T-helper 1 cell treated with Interleukin-12 subunit alpha and Interleukin-12 subunit beta and Interleukin-4 antibody, amounts not matched to agents 30 ng/mL and 1 ng/mL, for 36 hours (primary cell): ENCODE data around the gene TBX5. TPM values are rescaled to one million over a fixed set of nuclear protein-coding genes. Genes with fewer than 3 reads are reported as not detected.

ENCODE experiments used
- intact Hi-C: fragments of 100-400 bp; cut with micrococcal nuclease; formaldehyde crosslinking; loops from one replicate; pipeline ENCODE4 v1.15.1; 2024
- total RNA-seq: library from RNA; stranded (reverse); gene quantifications from 2 replicates; pipeline ENCODE4 v1.2.3, GENCODE V29; 2022

Gene TBX5
- total RNA-seq, 1 donor from 2014 or later: not detected

GRCh38 chr12:114335607-114336006 is 70.3 kb downstream of the TBX5 start:
- intact Hi-C loops: no loop called here

GRCh38 chr12:114334395-114334794 is 71.5 kb downstream of the TBX5 start:
- intact Hi-C loops: no loop called here

DNA sequence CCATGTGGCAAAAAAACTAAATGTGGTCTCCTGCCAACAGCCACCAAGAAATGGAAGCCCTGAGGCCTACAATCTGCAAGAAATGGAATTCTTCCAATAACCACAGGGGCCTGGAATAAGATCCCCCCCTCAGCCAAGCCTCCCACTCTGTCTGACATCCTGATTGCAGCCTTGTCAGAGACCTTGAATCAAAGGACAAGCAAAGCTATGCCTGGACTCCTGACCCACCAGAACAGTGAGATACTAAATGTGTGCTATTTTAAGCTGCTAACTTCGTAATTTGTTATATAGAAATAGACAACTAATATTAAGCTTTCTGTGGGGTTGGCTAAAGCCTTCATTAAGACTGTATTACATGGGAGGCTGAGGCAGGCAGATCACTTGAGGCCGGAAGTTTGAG is 77.7 kb downstream of the TBX5 start:
- intact Hi-C loops: no loop called here

- intact Hi-C loops: no loop called here
Measured at GRCh38 chr12:114327765-114328164, 78.2 kb downstream of the TBX5 start.

GRCh38 chr12:114321524-114321923 is 84.4 kb downstream of the TBX5 start:
- intact Hi-C loops: no loop called here

DNA sequence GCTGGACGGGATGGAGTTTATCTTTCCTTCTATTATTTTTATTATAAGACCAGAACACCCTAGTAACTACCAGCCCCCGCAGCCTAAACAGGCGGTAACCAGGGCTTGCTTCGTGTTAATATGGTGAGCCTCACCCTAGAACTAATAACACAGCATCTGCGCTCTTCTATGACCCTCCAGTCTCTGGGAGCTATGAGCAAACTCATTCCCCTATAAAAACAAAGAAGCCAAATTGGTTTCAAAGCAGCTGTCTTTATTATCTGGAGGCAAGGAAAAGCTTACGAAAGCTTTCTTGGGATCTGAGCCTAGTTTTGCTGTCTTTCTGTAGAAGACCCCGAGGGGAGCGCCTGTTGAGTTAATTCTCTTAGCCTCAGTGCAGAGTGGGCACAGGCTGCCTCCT is 85.0 kb downstream of the TBX5 start:
- intact Hi-C loops: no loop called here

DNA sequence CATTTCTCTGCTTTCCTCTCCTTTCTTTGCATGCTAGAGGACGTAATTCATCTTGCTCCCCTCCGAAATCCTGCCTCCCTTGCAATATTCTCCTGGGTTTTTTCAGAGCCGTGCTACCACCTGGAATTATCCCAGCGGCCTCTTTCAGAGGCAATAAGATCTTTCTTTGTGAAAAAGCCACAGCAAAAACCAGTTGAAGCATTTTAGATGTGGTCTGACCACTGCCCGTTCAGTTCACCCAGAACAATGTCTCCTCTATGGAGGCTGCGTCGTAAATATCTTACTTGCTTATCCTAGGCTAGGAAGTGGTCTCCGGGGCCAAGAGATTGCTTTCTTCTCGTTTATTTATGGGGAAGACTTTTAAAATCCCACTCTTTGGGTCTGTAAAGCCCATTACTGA is 85.8 kb downstream of the TBX5 start:
- intact Hi-C loops: no loop called here

DNA sequence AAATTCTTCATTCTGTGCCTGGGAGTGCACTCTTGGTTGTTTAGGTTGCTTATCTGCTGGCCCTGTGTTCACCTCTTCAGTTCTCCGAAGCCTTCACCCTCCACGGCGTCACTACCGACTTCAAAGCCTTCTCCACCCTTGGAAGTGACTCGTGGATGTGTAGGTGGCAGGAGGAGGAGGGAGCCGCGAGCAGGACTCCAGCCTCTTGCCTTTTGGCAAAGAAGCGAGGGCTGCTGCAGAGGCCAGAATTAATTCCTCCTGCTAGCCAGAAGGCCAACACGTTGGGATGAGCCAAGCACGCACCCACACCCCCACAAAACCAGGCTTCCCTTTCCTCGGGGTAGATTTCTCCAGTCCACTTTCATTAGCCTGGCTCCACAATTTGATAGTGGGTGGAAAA is 86.5 kb downstream of the TBX5 start:
- intact Hi-C loops: no loop called here

DNA sequence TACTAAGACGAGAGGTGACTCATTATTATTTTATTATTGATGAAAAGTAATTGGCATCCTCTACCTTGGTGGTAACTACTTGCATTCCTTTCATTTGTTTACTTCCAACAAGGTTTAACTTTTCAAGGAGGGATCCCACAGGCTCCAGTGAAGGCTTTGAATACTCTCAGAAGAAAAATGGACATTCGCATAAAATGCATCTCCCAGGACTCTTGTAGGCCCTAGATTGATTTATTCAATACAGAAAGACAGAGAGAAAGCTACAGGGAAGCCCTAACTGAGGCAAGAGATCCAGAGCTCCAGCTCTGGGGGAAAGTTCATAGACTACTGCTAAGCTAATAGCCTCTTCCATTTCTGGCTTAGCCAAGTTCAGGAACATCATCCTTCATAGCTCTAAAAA is 87.0 kb downstream of the TBX5 start:
- intact Hi-C loops: no loop called here

GRCh38 chr12:114316076-114316475 is 89.9 kb downstream of the TBX5 start:
- intact Hi-C loops: no loop called here

DNA sequence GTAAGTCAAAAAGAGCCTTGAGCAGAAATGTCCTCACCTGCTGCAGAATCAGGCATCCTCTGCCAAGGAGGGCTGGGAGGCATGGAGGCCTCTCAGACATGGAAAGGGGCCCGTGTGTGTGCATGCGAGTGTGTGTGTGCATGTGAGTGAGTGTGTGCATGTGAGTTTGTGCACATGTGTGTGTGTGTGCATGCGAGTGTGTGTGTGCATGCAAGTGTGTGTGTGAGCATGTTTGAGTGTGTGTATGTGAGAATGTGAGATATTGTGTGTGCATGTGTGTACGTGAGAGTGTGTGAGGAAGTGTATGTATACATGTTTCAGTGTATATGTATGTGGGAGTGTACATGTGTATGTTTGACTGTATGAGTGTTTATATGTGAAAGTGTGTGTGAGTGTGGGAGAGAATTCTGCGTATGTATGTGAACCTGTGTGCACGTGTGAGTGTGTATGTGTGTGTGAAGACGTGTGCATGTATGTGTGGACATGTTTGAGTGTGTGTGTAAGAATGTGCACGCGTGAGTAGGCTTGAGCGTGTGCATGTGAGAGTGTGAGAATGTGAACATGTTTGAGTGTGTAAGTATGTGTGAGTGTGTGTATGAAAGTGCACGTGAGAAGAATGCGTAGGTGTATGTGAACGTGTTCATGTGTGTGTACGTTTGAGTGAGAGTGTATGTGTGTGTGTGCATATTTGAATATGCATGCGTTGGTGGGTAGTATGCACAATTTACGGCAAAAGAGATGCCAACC is 90.8 kb downstream of the TBX5 start:
- intact Hi-C loops: no loop called here

GRCh38 chr12:114314403-114314802 is 91.5 kb downstream of the TBX5 start:
- intact Hi-C loops: no loop called here

DNA sequence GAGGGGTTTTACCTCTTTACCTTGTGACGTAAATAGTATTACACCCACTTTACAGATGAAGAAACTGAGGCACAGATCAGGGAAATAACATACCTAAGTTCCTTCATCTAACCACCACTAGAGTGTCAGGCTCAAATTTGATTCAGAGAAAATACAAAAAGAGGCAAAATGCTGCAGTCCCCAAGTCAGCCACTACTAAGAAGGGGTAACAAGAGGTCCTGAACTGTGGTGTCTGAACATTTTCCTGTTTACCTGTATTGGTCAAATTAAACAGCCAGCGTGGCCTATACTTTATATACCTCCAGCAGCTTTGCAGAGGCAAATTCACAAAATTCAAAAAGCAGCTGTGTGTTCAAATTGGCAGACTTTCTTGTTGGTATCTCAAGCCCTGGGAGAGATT is 92.0 kb downstream of the TBX5 start:
- intact Hi-C loops: no loop called here

DNA sequence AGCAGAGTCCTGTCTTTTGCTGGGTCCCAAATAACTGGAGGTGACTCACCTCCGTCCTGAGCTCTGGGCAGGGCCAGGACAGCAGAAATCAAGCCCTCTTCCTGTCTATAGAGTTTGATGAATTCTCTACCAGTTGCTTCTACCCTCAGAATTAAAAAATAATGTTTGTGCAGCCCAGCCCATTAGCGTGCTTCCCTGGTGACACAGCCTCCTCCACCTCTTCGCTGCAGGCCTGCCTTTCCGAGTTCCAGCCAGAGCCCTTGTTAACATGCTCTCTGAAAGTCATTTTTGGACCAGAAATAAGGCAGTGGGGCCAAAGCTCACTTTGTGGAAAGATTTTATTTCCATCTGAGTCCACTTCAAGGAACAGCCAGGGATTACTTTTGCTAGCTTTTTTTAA is 94.0 kb downstream of the TBX5 start:
- intact Hi-C loops: no loop called here

- intact Hi-C loops: no loop called here
Measured at GRCh38 chr12:114306646-114307045, 99.3 kb downstream of the TBX5 start.

DNA sequence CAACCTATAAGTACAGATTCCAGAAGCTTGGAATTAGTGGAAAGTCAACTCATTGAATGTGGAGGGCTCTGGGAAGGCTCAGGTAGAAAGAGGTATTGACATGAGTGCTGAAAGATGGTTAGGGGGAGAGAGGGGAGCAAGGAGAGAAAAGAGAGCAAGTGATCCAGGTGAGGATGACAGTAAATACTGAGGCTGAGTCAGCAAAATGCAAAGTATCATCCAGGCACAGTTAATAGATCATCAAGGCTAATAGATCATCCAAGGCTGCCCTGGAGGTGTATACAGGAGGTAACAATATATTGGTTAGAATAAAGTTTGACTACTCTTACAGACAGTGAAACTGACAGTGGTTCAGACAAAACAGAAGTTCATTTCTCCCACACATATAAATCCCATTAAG is 100.5 kb downstream of the TBX5 start:
- intact Hi-C loops: no loop called here
